Vagina (tissue), 2 donors: ENCODE data around the gene ZAP70.

ENCODE experiments used
- CTCF ChIP-seq, 3 experiments: fragments of 450-650 bp in 2 of 3; fragments of 200-600 bp in 1 of 3; sonication (generic) in 1 of 3; IDR thresholded peaks; one replicate each; pipeline ENCODE4 v1.5.1; 2017 to 2019; ENCODE audit warnings: antibody characterized with exemption in 3 of 3, mild to moderate bottlenecking in 2 of 3, moderate library complexity in 2 of 3
- POLR2A ChIP-seq, 2 donors: fragments of 450-650 bp; IDR thresholded peaks; one replicate each; pipeline ENCODE4 v1.6.1; 2017; ENCODE audit warnings: antibody characterized with exemption in 2 of 2, mild to moderate bottlenecking in 2 of 2, moderate library complexity in 2 of 2

GRCh38 chr2:97703741-97704140, 9.6 kb upstream of the ZAP70 start:
- no peak for TF ChIP-seq POLR2A (IDR thresholded peaks at IDR 0.05)
- TF ChIP-seq CTCF (IDR thresholded peaks at IDR 0.05), result no peak
